IMR-90 (cell line): ENCODE results near the gene USP47. TPM values are rescaled to one million over a fixed set of nuclear protein-coding genes. Genes with fewer than 3 reads are reported as not detected.

ENCODE experiments used
- ATAC-seq: fragments of 200-7000 bp; cut with Tn5 transposase; 2 replicates; pipeline ENCODE4 v1.9.1; 2020; ENCODE audit warnings: low read depth, mild to moderate bottlenecking, moderate library complexity
- BruUV-seq: library from RNA; stranded (reverse); fragments of 400-500 nt; replicated peaks from 2 replicates; lab custom pipeline; 2021; lab: Mats Ljungman, UMichigan
- CTCF ChIA-PET: fragments of 300-600 bp; formaldehyde crosslinking; extraction: SDS; loops from one replicate; lab custom pipeline; 2021; ENCODE audit warnings: antibody characterized with exemption; lab: Yijun Ruan, JAX
- POLR2A ChIA-PET: fragments of 300-600 bp; sonication (Branson Sonifier 250); formaldehyde crosslinking; loops from one replicate; lab custom pipeline; 2022; ENCODE audit warnings: antibody characterized with exemption; ENCODE audit not compliant: unreplicated experiment; lab: Charles Lee
- DNase-seq: peaks from one replicate; pipeline ENCODE4 v3.0.0; 2013
- H2AFZ ChIP-seq: replicated peaks from 2 replicates; pipeline ENCODE3; 2013; ENCODE audit warnings: low read length, mild to moderate bottlenecking; ENCODE audit not compliant: poor library complexity
- H2AK5ac ChIP-seq: 2 replicates; pipeline ENCODE4 v1.6.1; 2013; ENCODE audit warnings: low read depth, low read length, inconsistent platforms
- H2AK9ac ChIP-seq: replicated peaks from 2 replicates; pipeline ENCODE3; 2013; ENCODE audit warnings: mild to moderate bottlenecking, low read depth, low read length, moderate library complexity; ENCODE audit not compliant: poor library complexity
- H2BK120ac ChIP-seq: 2 replicates; pipeline ENCODE4 v1.6.1; 2013; ENCODE audit warnings: low read depth, low read length, inconsistent platforms
- H2BK15ac ChIP-seq: 3 replicates; pipeline ENCODE4 v1.6.1; 2013; ENCODE audit warnings: low read depth, low read length, inconsistent platforms
- H2BK20ac ChIP-seq: 2 replicates; pipeline ENCODE4 v1.6.1; 2013; ENCODE audit warnings: low read depth, mild to moderate bottlenecking, inconsistent platforms, low read length, moderate library complexity
- H2BK5ac ChIP-seq: 2 replicates; pipeline ENCODE4 v1.6.1; 2013; ENCODE audit warnings: mild to moderate bottlenecking, low read depth, low read length, inconsistent platforms; ENCODE audit not compliant: poor library complexity, severe bottlenecking
- H3K14ac ChIP-seq: replicated peaks from 2 replicates; pipeline ENCODE4 v1.6.1; 2013; ENCODE audit warnings: low read depth, low read length, inconsistent platforms
- H3K18ac ChIP-seq: 2 replicates; pipeline ENCODE4 v1.6.1; 2013; ENCODE audit warnings: low read depth, low read length, control low read depth
- H3K23ac ChIP-seq: 2 replicates; pipeline ENCODE4 v1.6.1; 2013; ENCODE audit warnings: low read depth, low read length, inconsistent platforms
- H3K27ac ChIP-seq: 2 replicates; pipeline ENCODE4 v1.5.1; 2013; ENCODE audit warnings: mild to moderate bottlenecking, control low read depth, low read length; ENCODE audit not compliant: insufficient read depth
- H3K27me3 ChIP-seq: 2 replicates; pipeline ENCODE4 v1.6.1; 2013; ENCODE audit warnings: low read length; ENCODE audit not compliant: control insufficient read depth, insufficient read depth
- H3K36me3 ChIP-seq: 2 replicates; pipeline ENCODE4 v1.6.1; 2013; ENCODE audit warnings: low read length, mixed read lengths; ENCODE audit not compliant: control insufficient read depth, insufficient read depth
- H3K4ac ChIP-seq: 2 replicates; pipeline ENCODE4 v1.6.1; 2013; ENCODE audit warnings: low read depth, low read length, inconsistent platforms
- H3K4me1 ChIP-seq: 2 replicates; pipeline ENCODE4 v1.6.1; 2013; ENCODE audit warnings: low read length, mixed read lengths; ENCODE audit not compliant: control insufficient read depth, insufficient read depth
- H3K4me2 ChIP-seq: 2 replicates; pipeline ENCODE4 v1.6.1; 2013; ENCODE audit warnings: low read depth, mild to moderate bottlenecking, control low read depth, low read length, moderate library complexity
- H3K4me3 ChIP-seq: 2 replicates; pipeline ENCODE4 v1.5.1; 2013; ENCODE audit warnings: low read depth, mild to moderate bottlenecking, control low read depth, low read length, moderate library complexity; ENCODE audit not compliant: insufficient read depth
- H3K56ac ChIP-seq: 2 replicates; pipeline ENCODE4 v1.6.1; 2013; ENCODE audit warnings: low read length, inconsistent platforms; ENCODE audit not compliant: insufficient read depth; ENCODE audit errors: extremely low read depth
- H3K79me1 ChIP-seq, 2 experiments: 2 replicates each; pipeline ENCODE4 v1.6.1; 2013; ENCODE audit warnings: low read length in 2 of 2, inconsistent platforms in 1 of 2, low read depth in 1 of 2
- H3K9ac ChIP-seq: 2 replicates; pipeline ENCODE4 v1.6.1; 2013; ENCODE audit warnings: low read depth, low read length, control low read depth
- H3K9me1 ChIP-seq: 2 replicates; pipeline ENCODE4 v1.6.1; 2013; ENCODE audit warnings: low read length, inconsistent platforms; ENCODE audit not compliant: insufficient read depth
- H3K9me3 ChIP-seq: 2 replicates; pipeline ENCODE4 v1.6.1; 2013; ENCODE audit warnings: low read length; ENCODE audit not compliant: control insufficient read depth, insufficient read depth
- H4K20me1 ChIP-seq: 2 replicates; pipeline ENCODE4 v1.6.1; 2013; ENCODE audit warnings: low read length, inconsistent platforms; ENCODE audit not compliant: insufficient read depth
- H4K5ac ChIP-seq: 2 replicates; pipeline ENCODE4 v1.6.1; 2013; ENCODE audit warnings: mild to moderate bottlenecking, low read depth, low read length, control low read depth
- H4K8ac ChIP-seq, 2 experiments: 2 replicates each; pipeline ENCODE4 v1.6.1; 2013; ENCODE audit warnings: low read depth in 2 of 2, low read length in 2 of 2, control low read depth in 1 of 2, inconsistent platforms in 1 of 2
- H4K91ac ChIP-seq: 2 replicates; pipeline ENCODE4 v1.6.1; 2013; ENCODE audit warnings: low read depth, low read length, inconsistent platforms; ENCODE audit not compliant: insufficient read depth
- BHLHE40 ChIP-seq: fragments of 150-350 bp; IDR thresholded peaks from 2 replicates; pipeline ENCODE4 v1.6.1; 2016; ENCODE audit warnings: mild to moderate bottlenecking, low read depth, low read length
- CEBPB ChIP-seq: IDR thresholded peaks from 2 replicates; pipeline ENCODE4 v1.6.1; 2012; ENCODE audit warnings: low read depth, low read length, improper control_type of control experiment
- CHD1 ChIP-seq: IDR thresholded peaks from 2 replicates; pipeline ENCODE4 v1.6.1; 2012; ENCODE audit warnings: low read depth, low read length, improper control_type of control experiment
- CTCF ChIP-seq: conservative IDR thresholded peaks from 2 replicates; pipeline ENCODE4 v1.5.1; 2012; ENCODE audit warnings: mild to moderate bottlenecking, low read depth, low read length, improper control_type of control experiment
- ELK1 ChIP-seq: fragments of 150-350 bp; IDR thresholded peaks from 2 replicates; pipeline ENCODE4 v1.6.1; 2016; ENCODE audit warnings: low read depth, mild to moderate bottlenecking, low read length, moderate library complexity, borderline replicate concordance
- FOS ChIP-seq: fragments of 150-350 bp; IDR thresholded peaks from 2 replicates; pipeline ENCODE4 v1.6.1; 2016; ENCODE audit warnings: low read depth, low read length
- MAFK ChIP-seq: IDR thresholded peaks from 2 replicates; pipeline ENCODE4 v1.6.1; 2012; ENCODE audit warnings: low read depth, low read length, improper control_type of control experiment
- MAZ ChIP-seq: IDR thresholded peaks from 2 replicates; pipeline ENCODE4 v1.6.1; 2012; ENCODE audit warnings: low read depth, mild to moderate bottlenecking, low read length, improper control_type of control experiment, moderate library complexity, borderline replicate concordance
- MXI1 ChIP-seq: IDR thresholded peaks from 2 replicates; pipeline ENCODE4 v1.6.1; 2012; ENCODE audit warnings: low read depth, mild to moderate bottlenecking, low read length, moderate library complexity, borderline replicate concordance
- NFE2L2 ChIP-seq: fragments of 150-350 bp; IDR thresholded peaks from 2 replicates; pipeline ENCODE4 v1.6.1; 2016; ENCODE audit warnings: low read depth, mild to moderate bottlenecking, low read length
- POLR2A ChIP-seq: IDR thresholded peaks from 2 replicates; pipeline ENCODE4 v1.6.1; 2012; ENCODE audit warnings: mild to moderate bottlenecking, low read depth, low read length
- RAD21 ChIP-seq: IDR thresholded peaks from 2 replicates; pipeline ENCODE4 v1.6.1; 2012; ENCODE audit warnings: low read length, improper control_type of control experiment
- RCOR1 ChIP-seq: IDR thresholded peaks from 2 replicates; pipeline ENCODE4 v1.6.1; 2012; ENCODE audit warnings: mild to moderate bottlenecking, low read length, improper control_type of control experiment; ENCODE audit not compliant: insufficient replicate concordance
- RFX5 ChIP-seq: IDR thresholded peaks from 2 replicates; pipeline ENCODE4 v1.8.0; 2012; ENCODE audit warnings: low read depth, mild to moderate bottlenecking, low read length, moderate library complexity
- SMC3 ChIP-seq: fragments of 150-350 bp; IDR thresholded peaks from 2 replicates; pipeline ENCODE4 v1.6.1; 2016; ENCODE audit warnings: low read depth, mild to moderate bottlenecking, antibody characterized with exemption, low read length, moderate library complexity
- USF2 ChIP-seq: fragments of 150-350 bp; IDR thresholded peaks from 2 replicates; pipeline ENCODE4 v1.6.1; 2017; ENCODE audit warnings: mild to moderate bottlenecking, antibody characterized with exemption, low read length, low read depth
- dilution Hi-C: fragments of 300-500 bp; cut with HindIII; formaldehyde crosslinking; loops from one replicate; pipeline ENCODE4 v1.14.3; 2018; ENCODE audit warnings: low sequenced_read_pairs; ENCODE audit not compliant: unreplicated experiment
- in situ Hi-C: fragments of 300-500 bp; cut with MboI; formaldehyde crosslinking; loops from 3 replicates; pipeline ENCODE4 v1.14.3; 2019; ENCODE audit warnings: low sequenced_read_pairs, inconsistent platforms, mixed read lengths
- intact Hi-C: fragments of 100-400 bp; cut with micrococcal nuclease; formaldehyde crosslinking; loops from 2 replicates; pipeline ENCODE4 v1.10.0; 2022
- polyA plus RNA-seq, 3 experiments: library from polyadenylated mRNA; depleted of rRNA; stranded (reverse); fragments of >200 nt; gene quantifications; 2 replicates each; pipeline ENCODE4 v1.2.3, GENCODE V29; 2012; ENCODE audit warnings: low replicate concordance in 1 of 3
- total RNA-seq: library from RNA; depleted of rRNA; stranded (reverse); fragments of >200 nt; gene quantifications from 2 replicates; pipeline ENCODE4 v1.2.3, GENCODE V29; 2012

USP47 gene
- total and polyA plus RNA-seq, 2 of the 4 experiments (the other 2 are of a cell fraction): 15.0 to 110 TPM

GRCh38 chr11:11940551-11940950, 98.8 kb downstream of the USP47 start:
- Histone ChIP-seq H4K91ac (no peak overlapping the region), H3K9me1 (peaks cover 3% of the 10 kb centered on the region), H3K36me3 (peaks cover 19% of the 10 kb centered on the region), H4K5ac (no peak overlapping the region), H2BK20ac (no peak overlapping the region), H4K20me1 (no peaks in the 10 kb centered on the region), H2BK120ac (no peak overlapping the region), H2BK15ac (no peak overlapping the region), H3K9me3 (no peaks in the 10 kb centered on the region), H3K4me1 (0 out of 2 replicates have a peak, but pooled peaks cover 1% of the 10 kb centered on the region), H2AK9ac (no peak overlapping the region), H3K27ac (no peak overlapping the region), H2AFZ (no peak overlapping the region), H3K27me3 (no peaks in the 10 kb centered on the region), H4K8ac (no peak overlapping the region), H3K14ac (no peak overlapping the region), H3K79me1 (peaks cover 7 to 13% of the 10 kb centered on the region in 2 experiments), H3K23ac (no peak overlapping the region; the same call in 1 of the 2 replicates), H3K4me2 (no peak overlapping the region), H2AK5ac (no peak overlapping the region), H3K9ac (no peak overlapping the region), H3K56ac (no peak overlapping the region), H3K18ac (no peak overlapping the region; the same call in 1 of the 2 replicates), H3K4me3 (no peak overlapping the region), H3K4ac (no peak overlapping the region), H2BK5ac (no peak overlapping the region)
- BruUV-seq: no TSS peak
- dilution Hi-C loops: no loop called here
- in situ Hi-C loops: no loop called here
- intact Hi-C loops: no loop called here
- ATAC-seq: no peak
- no peak for DNase-seq
- POLR2A ChIA-PET: no interaction called here
- CTCF ChIA-PET: no interaction called here
- TF ChIP-seq RCOR1 (no peak), MXI1 (no peak), ELK1 (no peak), CEBPB (no peak), SMC3 (no peak), MAZ (no peak), POLR2A (no peak), BHLHE40 (no peak), FOS (no peak), MAFK (no peak), NFE2L2 (no peak), CHD1 (no peak), RFX5 (no peak), USF2 (no peak), CTCF (no peak), RAD21 (no peak)
